ENCODE measurements around the gene IMP4. TPM values are rescaled to one million over a fixed set of nuclear protein-coding genes. Genes with fewer than 3 reads are reported as not detected.

IMP4 gene
- total RNA-seq, 1 experiment from 2014 or later = 89.2 TPM

DNA sequence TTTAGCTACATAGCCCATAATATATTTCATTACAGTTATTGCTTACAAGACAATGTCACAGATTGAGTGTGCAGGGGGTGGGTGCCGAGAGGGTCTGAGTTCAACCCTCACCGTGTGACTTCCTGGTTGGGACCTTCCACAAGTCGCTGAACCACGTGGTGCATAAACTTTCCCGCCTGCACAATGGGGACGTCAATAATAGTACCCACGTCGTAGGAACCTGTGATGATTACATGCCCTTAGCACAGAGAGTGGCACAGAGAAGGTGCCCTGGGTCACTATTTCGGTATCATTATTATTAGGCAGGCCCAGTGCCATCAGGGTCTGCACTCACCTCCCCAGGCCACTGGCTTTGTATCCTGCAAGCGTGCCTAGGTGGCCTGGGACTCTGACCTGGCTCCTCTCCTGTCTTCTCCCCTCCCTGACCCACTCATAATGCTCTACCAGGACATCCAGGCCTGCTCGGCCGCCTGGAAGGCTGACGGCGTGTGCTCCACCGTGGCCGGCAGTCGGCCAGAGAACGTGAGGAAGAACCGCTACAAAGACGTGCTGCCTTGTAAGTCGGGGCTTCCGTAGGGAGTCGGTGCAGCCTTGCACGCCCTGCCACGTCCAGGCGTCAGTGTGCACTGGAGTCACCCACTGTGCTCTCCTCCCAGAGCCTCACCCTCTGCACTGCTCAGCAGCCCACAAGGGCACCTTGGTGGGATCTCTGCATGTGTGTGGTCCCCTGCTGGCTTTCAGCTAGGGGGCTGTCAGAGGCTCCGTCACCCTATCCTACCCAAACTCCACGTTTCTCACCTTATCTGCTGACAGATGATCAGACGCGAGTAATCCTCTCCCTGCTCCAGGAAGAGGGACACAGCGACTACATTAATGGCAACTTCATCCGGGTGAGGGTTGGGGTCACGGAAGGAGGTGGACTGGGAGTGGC lies 16.0 kb downstream of the IMP4 start (continued):
- TF ChIP-seq, protein P1, sequence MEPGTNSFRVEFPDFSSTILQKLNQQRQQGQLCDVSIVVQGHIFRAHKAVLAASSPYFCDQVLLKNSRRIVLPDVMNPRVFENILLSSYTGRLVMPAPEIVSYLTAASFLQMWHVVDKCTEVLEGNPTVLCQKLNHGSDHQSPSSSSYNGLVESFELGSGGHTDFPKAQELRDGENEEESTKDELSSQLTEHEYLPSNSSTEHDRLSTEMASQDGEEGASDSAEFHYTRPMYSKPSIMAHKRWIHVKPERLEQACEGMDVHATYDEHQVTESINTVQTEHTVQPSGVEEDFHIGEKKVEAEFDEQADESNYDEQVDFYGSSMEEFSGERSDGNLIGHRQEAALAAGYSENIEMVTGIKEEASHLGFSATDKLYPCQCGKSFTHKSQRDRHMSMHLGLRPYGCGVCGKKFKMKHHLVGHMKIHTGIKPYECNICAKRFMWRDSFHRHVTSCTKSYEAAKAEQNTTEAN (CRISPR knock-in tag; IDR thresholded peaks at IDR 0.05) = no peak

DNA sequence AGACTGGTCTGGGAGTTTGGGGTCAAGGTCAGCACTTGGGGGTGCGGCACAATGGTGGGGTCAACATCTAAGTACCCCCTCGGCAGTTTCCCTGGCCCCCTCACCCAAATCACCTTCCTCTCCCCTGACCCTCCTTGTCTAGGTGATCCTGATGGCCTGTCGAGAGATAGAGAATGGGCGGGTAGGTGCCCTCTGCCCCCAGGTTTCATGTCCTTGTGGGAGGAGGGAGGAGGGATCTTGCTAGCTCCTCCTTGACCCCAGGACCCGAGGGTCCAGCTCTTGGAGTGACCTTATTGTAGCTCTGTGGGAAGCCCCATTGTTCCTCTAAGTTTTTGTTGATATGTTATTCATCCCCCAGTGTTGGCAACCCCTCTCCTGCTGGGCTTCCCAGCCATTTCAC lies 16.8 kb downstream of the IMP4 start:
- DNase-seq (ENCODE audit: low spot score) (no peak), ATAC-seq (no peak)
- peaks cover 8% of the 10 kb centered on the region for H3K4me1 Mint-ChIP-seq
- H3K27me3 Mint-ChIP-seq (ENCODE audit: low read depth) = peaks cover 23% of the 10 kb centered on the region
- CTCF ChIA-PET = interaction anchor here (0.7 kb wide), 1 partner anchor 23 kb away, joined by 3 read pairs; no protein-coding TSS in a partner anchor
- TF ChIP-seq HMGA2 (CRISPR knock-in tag; IDR thresholded peaks at IDR 0.05) (no peak), ZNF671 (CRISPR knock-in tag; IDR thresholded peaks at IDR 0.05) (no peak), ZNF317 (CRISPR knock-in tag; IDR thresholded peaks at IDR 0.05; ENCODE audit: borderline replicate concordance, low read depth) (no peak), TCF7 (CRISPR knock-in tag; IDR thresholded peaks at IDR 0.05; ENCODE audit: low read depth) (no peak), IRF2 (CRISPR knock-in tag; IDR thresholded peaks at IDR 0.05; ENCODE audit: borderline replicate concordance, low read depth) (no peak), RORB (CRISPR knock-in tag; IDR thresholded peaks at IDR 0.05) (no peak), ZNF138 (CRISPR knock-in tag; conservative IDR thresholded peaks at IDR 0.05) (no peak), GABPB1 (CRISPR knock-in tag; IDR thresholded peaks at IDR 0.05) (no peak), TEAD1 (CRISPR knock-in tag; IDR thresholded peaks at IDR 0.05) (no peak), TP53 (CRISPR knock-in tag; IDR thresholded peaks at IDR 0.05) (no peak), MXD4 (CRISPR knock-in tag; IDR thresholded peaks at IDR 0.05; ENCODE audit: borderline replicate concordance) (no peak)
- TF ChIP-seq, protein P2, sequence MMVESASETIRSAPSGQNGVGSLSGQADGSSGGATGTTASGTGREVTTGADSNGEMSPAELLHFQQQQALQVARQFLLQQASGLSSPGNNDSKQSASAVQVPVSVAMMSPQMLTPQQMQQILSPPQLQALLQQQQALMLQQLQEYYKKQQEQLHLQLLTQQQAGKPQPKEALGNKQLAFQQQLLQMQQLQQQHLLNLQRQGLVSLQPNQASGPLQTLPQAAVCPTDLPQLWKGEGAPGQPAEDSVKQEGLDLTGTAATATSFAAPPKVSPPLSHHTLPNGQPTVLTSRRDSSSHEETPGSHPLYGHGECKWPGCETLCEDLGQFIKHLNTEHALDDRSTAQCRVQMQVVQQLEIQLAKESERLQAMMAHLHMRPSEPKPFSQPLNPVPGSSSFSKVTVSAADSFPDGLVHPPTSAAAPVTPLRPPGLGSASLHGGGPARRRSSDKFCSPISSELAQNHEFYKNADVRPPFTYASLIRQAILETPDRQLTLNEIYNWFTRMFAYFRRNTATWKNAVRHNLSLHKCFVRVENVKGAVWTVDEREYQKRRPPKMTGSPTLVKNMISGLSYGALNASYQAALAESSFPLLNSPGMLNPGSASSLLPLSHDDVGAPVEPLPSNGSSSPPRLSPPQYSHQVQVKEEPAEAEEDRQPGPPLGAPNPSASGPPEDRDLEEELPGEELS (CRISPR knock-in tag; IDR thresholded peaks at IDR 0.05) = no peak
- no peaks in the 10 kb centered on the region for H3K36me3 Mint-ChIP-seq
- no peak overlapping the region for H3K4me3 Mint-ChIP-seq
- POLR2A ChIA-PET = no interaction called here
- no peak overlapping the region for H3K27ac Mint-ChIP-seq
- 0 out of 2 replicates have a peak, but pooled peaks cover 5% of the 10 kb centered on the region for H3K9me3 Mint-ChIP-seq

DNA sequence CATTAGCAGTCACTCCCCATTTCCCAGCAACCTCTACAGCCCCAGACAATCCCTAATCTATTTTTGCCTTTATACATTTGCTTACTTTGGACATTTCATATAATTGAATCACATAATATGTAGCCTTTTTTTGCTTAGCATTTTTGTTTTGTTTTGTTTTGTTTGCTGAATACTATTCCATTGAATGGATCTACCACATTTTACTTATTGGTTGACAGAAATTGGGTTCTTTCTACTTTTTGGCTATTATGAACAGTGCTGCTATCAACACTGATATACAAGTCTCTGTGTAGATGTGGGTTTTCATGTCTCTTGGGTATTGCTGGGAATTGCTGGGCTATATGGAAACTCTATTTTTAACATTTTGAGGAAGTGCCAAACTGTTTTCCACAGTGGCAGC lies 20.8 kb downstream of the IMP4 start:
- Mint-ChIP-seq H3K36me3 (no peaks in the 10 kb centered on the region), H3K4me3 (no peak overlapping the region), H3K27me3 (ENCODE audit: low read depth) (peaks cover 3% of the 10 kb centered on the region), H3K27ac (no peak overlapping the region), H3K9me3 (0 out of 2 replicates have a peak, but pooled peaks cover 5% of the 10 kb centered on the region), H3K4me1 (peaks cover 7% of the 10 kb centered on the region)
- DNase-seq (ENCODE audit: low spot score) (no peak), ATAC-seq (no peak)
- POLR2A ChIA-PET = no interaction called here
- TF ChIP-seq HMGA2 (CRISPR knock-in tag; IDR thresholded peaks at IDR 0.05) = no peak
- TF ChIP-seq RORB (CRISPR knock-in tag; IDR thresholded peaks at IDR 0.05) = no peak
- TF ChIP-seq TCF7 (CRISPR knock-in tag; IDR thresholded peaks at IDR 0.05; ENCODE audit: low read depth) = no peak
- TF ChIP-seq, protein P3, sequence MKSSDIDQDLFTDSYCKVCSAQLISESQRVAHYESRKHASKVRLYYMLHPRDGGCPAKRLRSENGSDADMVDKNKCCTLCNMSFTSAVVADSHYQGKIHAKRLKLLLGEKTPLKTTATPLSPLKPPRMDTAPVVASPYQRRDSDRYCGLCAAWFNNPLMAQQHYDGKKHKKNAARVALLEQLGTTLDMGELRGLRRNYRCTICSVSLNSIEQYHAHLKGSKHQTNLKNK (CRISPR knock-in tag; IDR thresholded peaks at IDR 0.05) = no peak
- TF ChIP-seq ESRRA (CRISPR knock-in tag; IDR thresholded peaks at IDR 0.05; ENCODE audit: borderline replicate concordance) = no peak
- TF ChIP-seq, protein P2 (CRISPR knock-in tag; IDR thresholded peaks at IDR 0.05) = no peak
- TF ChIP-seq KAT7 (CRISPR knock-in tag; IDR thresholded peaks at IDR 0.05; ENCODE audit: borderline replicate concordance) = no peak
- CTCF ChIA-PET = no interaction called here

Data from WTC11 (cell line).